ENCODE measurements around the gene SNRK. TPM values are rescaled to one million over a fixed set of nuclear protein-coding genes. Genes with fewer than 3 reads are reported as not detected.

SNRK gene
- total RNA-seq, 2 experiments from 2014 or later = 21.1 TPM

DNA sequence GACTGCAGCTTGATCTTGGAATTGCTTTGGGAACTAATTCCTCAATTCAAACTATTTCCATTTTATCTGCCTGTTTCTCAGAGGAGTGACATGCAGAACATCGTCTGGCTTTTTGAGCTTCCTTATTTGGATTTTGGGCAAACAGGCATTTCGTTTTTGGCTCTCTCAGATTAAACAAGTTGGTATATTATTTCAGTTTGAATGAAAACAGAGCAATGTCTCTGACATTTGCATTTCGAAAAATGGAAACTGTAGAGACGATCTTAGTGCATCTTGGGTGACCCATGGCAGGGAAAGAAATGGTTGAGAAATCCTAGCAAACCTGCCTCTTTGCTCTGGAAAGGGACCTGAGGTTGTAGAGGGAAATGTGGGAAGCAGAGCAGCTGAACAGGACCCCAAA is 33.0 kb upstream of the SNRK start:
- intact Hi-C loops (cut with micrococcal nuclease) = no loop called here
- Mint-ChIP-seq H3K36me3 (ENCODE audit: low read depth) (no peaks in the 10 kb centered on the region), H3K4me1 (ENCODE audit: low read depth) (peaks cover 23% of the 10 kb centered on the region), H3K4me3 (no peak overlapping the region), H3K27ac (no peak overlapping the region), H3K9me3 (no peaks in the 10 kb centered on the region), H3K27me3 (ENCODE audit: low read depth) (no peaks in the 10 kb centered on the region)
- DNase-seq = no peak
- CTCF ChIA-PET = interaction anchor here (0.7 to 0.8 kb wide), 2 partner anchors 9 to 53 kb away, joined by 3 to 4 read pairs; no protein-coding TSS in a partner anchor

DNA sequence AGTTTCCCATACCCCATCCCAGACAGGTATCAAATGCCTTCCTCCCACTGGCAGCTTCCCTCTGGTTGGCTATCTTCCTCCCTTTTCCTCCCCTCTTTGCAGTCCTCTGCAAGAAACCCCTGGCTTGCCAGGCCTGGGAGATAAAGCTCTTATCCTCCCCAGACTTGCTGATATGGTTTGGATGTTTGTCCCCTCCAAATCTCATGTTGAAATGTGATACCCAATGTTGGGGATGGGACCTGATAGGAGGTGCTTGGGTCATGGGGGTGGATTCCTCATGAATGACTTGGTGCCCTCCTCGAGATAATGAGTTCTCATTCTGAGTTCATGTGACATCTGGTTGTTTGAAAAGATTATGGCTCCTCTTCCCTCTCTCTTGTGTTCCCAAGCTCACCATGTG is 32.2 kb upstream of the SNRK start:
- Mint-ChIP-seq H3K36me3 (ENCODE audit: low read depth) (no peaks in the 10 kb centered on the region), H3K9me3 (no peaks in the 10 kb centered on the region), H3K27ac (no peak overlapping the region), H3K4me3 (no peak overlapping the region), H3K4me1 (ENCODE audit: low read depth) (peaks cover 22% of the 10 kb centered on the region), H3K27me3 (ENCODE audit: low read depth) (no peaks in the 10 kb centered on the region)
- intact Hi-C loops (cut with micrococcal nuclease) = no loop called here
- CTCF ChIA-PET = no interaction called here
- no peak for DNase-seq

GRCh38 chr3:43255662-43256061 is 30.7 kb upstream of the SNRK start:
- H3K9me3 Mint-ChIP-seq = no peaks in the 10 kb centered on the region
- H3K27ac Mint-ChIP-seq = no peak overlapping the region
- intact Hi-C loops (cut with micrococcal nuclease) = no loop called here
- peaks cover 22% of the 10 kb centered on the region for H3K4me1 Mint-ChIP-seq (ENCODE audit: low read depth)
- DNase-seq = no peak
- no peaks in the 10 kb centered on the region for H3K36me3 Mint-ChIP-seq (ENCODE audit: low read depth)
- H3K4me3 Mint-ChIP-seq = no peak overlapping the region
- H3K27me3 Mint-ChIP-seq (ENCODE audit: low read depth) = no peaks in the 10 kb centered on the region
- CTCF ChIA-PET = interaction anchor here (0.8 kb wide), 1 partner anchor 16 kb away, joined by 3 read pairs; no protein-coding TSS in a partner anchor

DNA sequence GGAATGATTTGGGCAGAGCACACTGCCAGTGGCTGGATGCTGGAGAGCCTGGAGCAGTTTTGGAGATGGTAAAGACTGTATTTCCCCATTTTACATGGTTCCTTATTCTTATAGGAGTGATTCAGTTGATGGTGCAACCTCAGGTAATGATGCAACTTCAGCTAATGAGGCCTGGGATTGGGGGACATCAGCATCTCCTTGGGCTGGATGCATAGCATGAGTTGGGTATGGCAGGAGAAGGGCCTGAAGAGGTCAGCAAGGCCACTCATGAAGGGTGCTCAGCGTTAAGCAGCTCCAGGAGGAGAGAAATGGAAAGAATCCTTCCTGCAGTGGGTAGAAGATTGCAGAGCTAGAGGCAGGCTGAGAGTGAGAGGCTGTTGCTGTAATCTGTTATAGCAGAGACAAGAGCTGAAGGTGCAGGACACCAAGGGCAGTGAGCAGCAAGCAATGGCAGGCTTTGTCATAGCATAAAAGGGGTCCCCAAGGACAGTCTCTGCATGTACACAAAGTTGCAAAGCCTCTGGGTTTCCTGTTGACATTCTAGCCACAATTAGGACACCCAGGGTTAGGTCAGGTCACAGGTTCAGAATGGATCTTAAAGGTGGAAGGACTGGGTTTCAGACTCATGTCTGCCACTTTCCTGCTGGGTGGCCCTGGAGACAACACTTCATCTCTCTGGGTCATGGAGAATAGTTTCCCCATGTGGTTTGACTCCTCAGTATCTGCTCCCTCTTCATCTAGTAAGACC is 29.5 kb upstream of the SNRK start:
- Mint-ChIP-seq H3K9me3 (no peaks in the 10 kb centered on the region), H3K27me3 (ENCODE audit: low read depth) (no peaks in the 10 kb centered on the region), H3K36me3 (ENCODE audit: low read depth) (no peaks in the 10 kb centered on the region), H3K4me3 (no peak overlapping the region), H3K27ac (no peak overlapping the region), H3K4me1 (ENCODE audit: low read depth) (peaks cover 22% of the 10 kb centered on the region)
- intact Hi-C loops (cut with micrococcal nuclease) = no loop called here
- CTCF ChIA-PET = interaction anchor here (0.8 kb wide), 1 partner anchor 17 kb away, joined by 3 read pairs; no protein-coding TSS in a partner anchor
- no peak for DNase-seq

DNA sequence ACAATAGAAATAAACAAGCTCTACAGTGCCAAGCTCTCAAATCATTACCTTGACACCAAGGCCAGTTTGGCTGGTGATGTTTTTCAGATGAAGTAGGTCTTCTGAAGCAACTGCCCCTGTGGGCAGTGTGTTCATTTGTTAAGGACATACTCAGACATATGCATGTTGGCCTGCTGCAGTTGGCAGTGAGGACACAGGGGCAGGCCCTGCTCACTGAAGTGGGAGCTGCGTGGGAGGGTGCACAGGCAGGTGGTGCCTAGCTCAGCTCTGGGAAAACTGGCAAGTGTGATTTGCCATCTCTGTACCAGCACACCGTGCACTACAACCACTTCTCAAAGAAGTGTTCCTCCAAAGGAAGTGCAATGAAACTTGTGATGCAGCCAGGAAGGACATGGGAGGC is 28.5 kb upstream of the SNRK start:
- intact Hi-C loops (cut with micrococcal nuclease) = no loop called here
- Mint-ChIP-seq H3K9me3 (no peaks in the 10 kb centered on the region), H3K27me3 (ENCODE audit: low read depth) (no peaks in the 10 kb centered on the region), H3K27ac (no peak overlapping the region), H3K4me3 (no peak overlapping the region), H3K36me3 (ENCODE audit: low read depth) (no peaks in the 10 kb centered on the region), H3K4me1 (ENCODE audit: low read depth) (peaks cover 22% of the 10 kb centered on the region)
- DNase-seq = no peak
- CTCF ChIA-PET = no interaction called here

DNA sequence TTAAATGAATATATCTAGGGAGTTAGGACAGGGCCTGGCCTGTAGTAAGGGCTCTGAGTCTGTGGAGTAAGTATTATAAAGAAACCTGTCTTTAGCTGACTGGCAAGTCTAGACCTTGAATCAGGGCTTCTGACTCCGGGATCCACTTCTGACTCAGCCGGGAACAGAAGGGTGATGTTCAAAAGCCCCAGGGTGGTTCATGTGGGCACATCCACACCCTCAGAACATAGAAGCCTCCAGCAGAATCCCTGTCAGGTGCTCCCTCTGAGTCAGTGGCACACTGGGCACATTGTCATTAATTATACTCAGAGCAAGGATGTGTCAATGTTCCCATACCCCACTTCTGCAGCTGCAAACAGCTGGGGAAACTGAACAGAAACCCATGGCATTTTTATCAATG is 26.7 kb upstream of the SNRK start:
- no peaks in the 10 kb centered on the region for H3K27me3 Mint-ChIP-seq (ENCODE audit: low read depth)
- H3K4me3 Mint-ChIP-seq = no peak overlapping the region
- no peak overlapping the region for H3K27ac Mint-ChIP-seq
- no peaks in the 10 kb centered on the region for H3K36me3 Mint-ChIP-seq (ENCODE audit: low read depth)
- no peak for DNase-seq
- H3K9me3 Mint-ChIP-seq = no peaks in the 10 kb centered on the region
- H3K4me1 Mint-ChIP-seq (ENCODE audit: low read depth) = peaks cover 22% of the 10 kb centered on the region
- intact Hi-C loops (cut with micrococcal nuclease) = no loop called here
- CTCF ChIA-PET = interaction anchor here (0.7 kb wide), 1 partner anchor 18 kb away, joined by 3 read pairs; no protein-coding TSS in a partner anchor

- Mint-ChIP-seq H3K4me1 (ENCODE audit: low read depth) (peaks cover 22% of the 10 kb centered on the region), H3K27ac (no peak overlapping the region), H3K9me3 (no peaks in the 10 kb centered on the region), H3K27me3 (ENCODE audit: low read depth) (no peaks in the 10 kb centered on the region), H3K4me3 (no peak overlapping the region), H3K36me3 (ENCODE audit: low read depth) (no peaks in the 10 kb centered on the region)
- CTCF ChIA-PET = no interaction called here
- DNase-seq = no peak
- intact Hi-C loops (cut with micrococcal nuclease) = no loop called here
Measured at GRCh38 chr3:43260412-43260811, 25.9 kb upstream of the SNRK start.

GRCh38 chr3:43262194-43262593 is 24.1 kb upstream of the SNRK start:
- no peak for DNase-seq
- Mint-ChIP-seq H3K4me1 (ENCODE audit: low read depth) (peaks cover 11% of the 10 kb centered on the region), H3K4me3 (no peak overlapping the region), H3K27me3 (ENCODE audit: low read depth) (no peaks in the 10 kb centered on the region), H3K27ac (no peak overlapping the region), H3K36me3 (ENCODE audit: low read depth) (no peaks in the 10 kb centered on the region), H3K9me3 (no peaks in the 10 kb centered on the region)
- CTCF ChIA-PET = interaction anchor here (1.0 kb wide), 1 partner anchor 9 kb away, joined by 3 read pairs; no protein-coding TSS in a partner anchor
- intact Hi-C loops (cut with micrococcal nuclease) = no loop called here

GRCh38 chr3:43266451-43266850 is 19.9 kb upstream of the SNRK start:
- CTCF ChIA-PET = interaction anchor here (0.7 kb wide), 1 partner anchor 42 kb away, joined by 3 read pairs; no protein-coding TSS in a partner anchor
- Mint-ChIP-seq H3K27ac (no peak overlapping the region), H3K4me3 (no peak overlapping the region), H3K4me1 (ENCODE audit: low read depth) (peaks cover 3% of the 10 kb centered on the region), H3K27me3 (ENCODE audit: low read depth) (no peaks in the 10 kb centered on the region), H3K36me3 (ENCODE audit: low read depth) (no peaks in the 10 kb centered on the region), H3K9me3 (no peaks in the 10 kb centered on the region)
- intact Hi-C loops (cut with micrococcal nuclease) = no loop called here
- no peak for DNase-seq

DNA sequence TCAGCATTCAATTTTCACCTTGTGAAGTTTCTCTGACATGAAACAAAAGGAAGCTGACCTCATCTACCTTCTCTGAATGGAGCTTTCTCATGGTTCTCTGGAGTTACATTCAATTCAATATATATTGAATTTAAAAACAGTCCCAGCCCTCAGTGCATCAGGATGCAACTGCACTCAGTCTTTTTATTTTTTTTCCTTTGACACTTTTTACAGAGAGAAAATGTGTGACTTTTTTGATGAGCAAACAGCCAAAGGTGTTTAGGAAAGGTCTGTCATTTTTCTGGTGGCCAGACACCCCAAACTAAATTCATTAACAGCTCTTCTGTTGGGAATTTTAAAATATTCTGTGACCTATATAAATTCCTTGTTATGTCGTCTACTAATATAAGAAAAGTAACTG is 19.3 kb upstream of the SNRK start:
- no peak overlapping the region for H3K4me3 Mint-ChIP-seq
- H3K36me3 Mint-ChIP-seq (ENCODE audit: low read depth) = no peaks in the 10 kb centered on the region
- DNase-seq = no peak
- H3K4me1 Mint-ChIP-seq (ENCODE audit: low read depth) = peaks cover 3% of the 10 kb centered on the region
- intact Hi-C loops (cut with micrococcal nuclease) = no loop called here
- H3K27ac Mint-ChIP-seq = no peak overlapping the region
- CTCF ChIA-PET = interaction anchor here (0.7 kb wide), 1 partner anchor 42 kb away, joined by 3 read pairs; no protein-coding TSS in a partner anchor
- H3K27me3 Mint-ChIP-seq (ENCODE audit: low read depth) = no peaks in the 10 kb centered on the region
- H3K9me3 Mint-ChIP-seq = no peaks in the 10 kb centered on the region

- Mint-ChIP-seq H3K4me3 (no peak overlapping the region), H3K36me3 (ENCODE audit: low read depth) (no peaks in the 10 kb centered on the region), H3K27me3 (ENCODE audit: low read depth) (no peaks in the 10 kb centered on the region), H3K4me1 (ENCODE audit: low read depth) (peaks cover 3% of the 10 kb centered on the region), H3K27ac (no peak overlapping the region), H3K9me3 (no peaks in the 10 kb centered on the region)
- intact Hi-C loops (cut with micrococcal nuclease) = no loop called here
- CTCF ChIA-PET = no interaction called here
- peak; percentile 33 for DNase-seq
Measured at GRCh38 chr3:43268636-43269035, 17.7 kb upstream of the SNRK start.

- intact Hi-C loops (cut with micrococcal nuclease) = no loop called here
- DNase-seq = no peak
- Mint-ChIP-seq H3K9me3 (no peaks in the 10 kb centered on the region), H3K4me3 (no peak overlapping the region), H3K4me1 (ENCODE audit: low read depth) (peaks cover 3% of the 10 kb centered on the region), H3K27me3 (ENCODE audit: low read depth) (no peaks in the 10 kb centered on the region), H3K36me3 (ENCODE audit: low read depth) (no peaks in the 10 kb centered on the region), H3K27ac (no peak overlapping the region)
- CTCF ChIA-PET = interaction anchor here (0.9 kb wide), 1 partner anchor 108 kb away, joined by 3 read pairs; no protein-coding TSS in a partner anchor
Measured at GRCh38 chr3:43270078-43270477, 16.3 kb upstream of the SNRK start.

DNA sequence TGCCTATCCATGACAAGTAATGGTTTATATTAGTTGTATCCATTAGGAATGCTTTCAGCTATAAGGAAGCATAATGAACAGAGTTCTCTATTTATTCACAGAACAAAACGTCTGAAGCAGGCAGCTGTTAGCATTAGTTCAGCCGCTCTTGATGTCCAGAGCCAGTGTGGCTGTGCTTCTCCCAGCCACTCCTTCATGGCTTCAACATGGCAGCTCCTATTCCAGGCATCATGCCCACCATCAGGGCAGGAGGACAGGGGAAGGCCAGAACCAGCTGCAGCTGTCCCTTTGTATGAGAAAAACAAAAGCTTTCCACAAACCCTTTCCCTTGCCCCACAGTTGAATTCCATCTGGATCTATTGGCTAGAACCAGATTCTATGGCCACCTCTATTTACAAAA is 12.9 kb upstream of the SNRK start:
- H3K27ac Mint-ChIP-seq = no peak overlapping the region
- CTCF ChIA-PET = interaction anchor here (1.0 kb wide), 1 partner anchor 50 kb away, joined by 3 read pairs; no protein-coding TSS in a partner anchor
- no peaks in the 10 kb centered on the region for H3K27me3 Mint-ChIP-seq (ENCODE audit: low read depth)
- intact Hi-C loops (cut with micrococcal nuclease) = no loop called here
- peaks cover 5% of the 10 kb centered on the region for H3K4me1 Mint-ChIP-seq (ENCODE audit: low read depth)
- H3K4me3 Mint-ChIP-seq = no peak overlapping the region
- H3K36me3 Mint-ChIP-seq (ENCODE audit: low read depth) = no peaks in the 10 kb centered on the region
- no peaks in the 10 kb centered on the region for H3K9me3 Mint-ChIP-seq
- DNase-seq = no peak
